ENCODE data around the gene SHF. TPM values are rescaled to one million over a fixed set of nuclear protein-coding genes. Genes with fewer than 3 reads are reported as not detected.
A peak's percentile ranks its signal among the peaks of the same experiment; 100 is the strongest.

SHF gene
- polyA plus RNA-seq, 1 donor, result 7.9 TPM

DNA sequence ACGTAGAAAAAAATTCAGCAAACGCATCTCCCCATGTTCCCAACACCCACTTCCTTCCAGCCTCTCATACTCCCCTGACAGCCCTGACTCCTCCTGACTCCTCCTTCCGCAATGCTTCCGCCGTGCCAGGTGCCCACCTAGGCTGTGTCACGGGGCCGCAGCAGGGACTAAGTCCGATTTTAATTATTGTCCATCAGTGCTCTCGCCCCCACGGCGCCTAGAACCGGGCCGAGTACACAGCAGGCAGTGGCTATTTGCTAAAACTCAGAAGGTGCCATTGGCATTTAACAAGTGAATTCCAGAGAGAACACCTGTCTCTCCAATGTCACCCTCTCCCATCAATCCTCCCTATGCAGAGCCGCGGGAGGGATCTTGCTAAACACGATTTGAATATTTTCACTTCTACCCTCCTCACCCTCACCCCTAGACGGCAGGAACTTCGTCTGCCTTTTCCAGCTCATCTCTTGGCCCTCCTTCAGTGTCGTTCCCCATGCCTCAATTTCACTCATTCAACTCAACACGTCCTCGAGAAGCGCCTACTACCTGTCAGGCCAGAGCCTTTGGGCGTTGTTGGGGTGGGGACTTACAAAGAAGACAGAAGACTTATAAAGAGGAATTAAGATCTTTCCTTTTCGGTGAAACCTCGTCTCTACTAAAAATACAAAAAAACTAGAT, 11.5 kb upstream of the SHF start:
- peak; percentile 66 for DNase-seq

DNA sequence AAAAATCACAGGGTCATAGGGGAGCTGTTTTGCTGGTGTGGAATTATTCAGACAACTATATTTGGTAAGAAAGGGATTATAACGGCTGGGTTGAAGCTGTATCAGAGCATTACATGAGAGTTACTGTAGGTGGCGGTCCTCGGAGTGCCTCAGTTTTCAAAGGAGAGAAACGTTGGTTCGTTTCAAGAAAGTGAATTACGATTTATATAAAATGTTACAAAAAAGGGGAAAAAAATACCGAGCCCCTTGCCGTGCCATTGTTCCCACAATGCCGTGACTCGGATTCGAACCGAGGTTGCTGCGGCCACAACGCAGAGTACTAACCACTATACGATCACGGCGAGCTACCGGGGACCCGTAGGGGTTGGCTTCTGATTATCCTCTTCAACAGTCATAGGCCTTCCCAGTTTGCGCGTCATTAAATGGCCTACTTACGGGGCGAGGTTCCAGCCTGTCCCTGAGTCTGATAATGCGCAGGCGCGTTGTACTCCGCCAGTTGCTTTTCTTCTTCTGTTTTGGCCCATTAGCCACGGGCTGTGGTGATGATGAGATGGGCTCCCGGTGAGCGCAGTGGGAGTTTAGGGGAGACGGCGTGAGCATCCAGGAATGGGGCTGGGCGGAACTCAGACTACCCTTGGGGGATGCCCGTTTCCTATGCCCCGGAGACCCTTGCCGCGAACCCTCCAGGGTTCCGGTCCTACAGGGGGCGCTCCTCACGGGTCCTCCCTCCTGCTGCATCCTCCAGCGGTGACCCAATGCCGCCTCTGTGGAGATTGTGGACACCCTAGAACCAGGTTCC, 10.8 kb upstream of the SHF start:
- DNase-seq, result peak; percentile 98

DNA sequence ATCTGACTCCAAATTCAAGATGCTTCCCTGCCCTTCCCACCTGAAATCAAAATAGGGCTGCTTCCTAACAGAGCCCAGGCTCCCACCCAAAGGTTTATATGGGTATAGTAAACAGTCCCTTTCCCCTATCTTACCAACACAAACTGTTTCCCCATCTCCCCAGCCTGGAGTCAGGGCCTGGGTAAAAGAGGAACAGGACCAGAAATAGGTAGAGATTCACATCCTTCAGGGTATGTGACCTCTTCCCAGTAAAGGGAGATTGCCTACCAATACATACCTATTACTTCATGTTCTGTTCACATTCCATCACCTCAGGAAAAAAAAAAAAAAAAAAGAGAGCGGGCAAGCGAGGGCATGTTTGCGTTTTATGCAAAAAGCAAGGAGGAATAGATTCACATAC, 9.7 kb upstream of the SHF start:
- no peak for DNase-seq

DNA sequence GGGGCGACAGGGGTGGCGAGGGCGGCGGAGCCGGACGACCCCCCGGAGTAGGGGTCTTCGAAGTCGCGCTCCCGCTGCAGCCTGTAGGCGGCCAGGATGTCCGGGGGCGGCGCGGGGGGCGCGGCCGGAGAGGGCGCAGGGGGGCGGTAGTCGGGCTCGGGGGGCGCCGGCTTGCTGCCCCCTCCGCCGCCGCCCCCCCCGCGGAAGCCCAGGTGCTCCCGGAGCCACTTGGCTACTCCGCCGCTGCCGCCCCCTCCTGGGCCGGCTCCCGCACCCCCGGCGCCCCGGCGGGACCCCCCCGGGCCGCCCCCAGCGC, 230 bp downstream of the SHF start:
- no peak for DNase-seq

DNA sequence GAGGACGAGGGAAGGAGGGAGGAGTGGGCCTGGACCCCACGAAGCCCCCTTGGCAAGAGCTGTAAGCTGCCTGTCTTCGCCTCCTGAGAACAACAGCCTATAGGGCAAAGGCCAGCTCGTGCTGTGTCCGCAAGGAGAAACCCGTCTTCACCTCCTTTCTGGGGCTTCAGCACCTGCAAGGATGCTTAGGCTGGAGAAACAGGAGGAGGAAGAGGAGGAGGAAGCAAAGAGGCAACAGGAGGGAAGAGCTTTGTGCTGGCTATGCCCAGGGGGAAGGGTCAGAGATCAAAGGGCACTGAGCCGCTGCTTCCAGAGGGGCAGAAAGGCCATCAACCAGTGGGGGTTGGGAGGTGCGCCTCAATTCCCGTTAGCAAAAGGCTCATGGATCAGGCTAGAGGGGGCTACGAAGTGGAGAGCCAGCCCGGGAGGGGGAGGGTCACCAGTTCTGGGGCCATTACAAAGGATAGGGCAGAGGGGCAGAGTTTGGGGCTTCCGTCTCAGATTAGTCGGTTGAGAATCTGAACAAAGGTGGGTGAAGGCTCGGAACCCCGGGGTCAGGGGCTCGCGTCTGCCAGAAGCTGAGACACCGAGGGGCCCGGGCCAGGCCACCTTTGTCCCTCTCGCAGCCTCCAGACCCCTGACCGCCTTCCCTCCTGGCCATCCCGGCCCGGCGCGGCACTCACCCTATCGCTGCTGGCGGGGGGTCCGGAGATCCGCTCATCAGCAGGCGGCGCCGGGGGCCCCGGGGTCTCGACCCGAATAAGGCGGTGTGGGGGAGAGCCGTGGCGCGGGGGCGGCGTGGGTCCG, 792 bp downstream of the SHF start:
- no peak for DNase-seq

DNA sequence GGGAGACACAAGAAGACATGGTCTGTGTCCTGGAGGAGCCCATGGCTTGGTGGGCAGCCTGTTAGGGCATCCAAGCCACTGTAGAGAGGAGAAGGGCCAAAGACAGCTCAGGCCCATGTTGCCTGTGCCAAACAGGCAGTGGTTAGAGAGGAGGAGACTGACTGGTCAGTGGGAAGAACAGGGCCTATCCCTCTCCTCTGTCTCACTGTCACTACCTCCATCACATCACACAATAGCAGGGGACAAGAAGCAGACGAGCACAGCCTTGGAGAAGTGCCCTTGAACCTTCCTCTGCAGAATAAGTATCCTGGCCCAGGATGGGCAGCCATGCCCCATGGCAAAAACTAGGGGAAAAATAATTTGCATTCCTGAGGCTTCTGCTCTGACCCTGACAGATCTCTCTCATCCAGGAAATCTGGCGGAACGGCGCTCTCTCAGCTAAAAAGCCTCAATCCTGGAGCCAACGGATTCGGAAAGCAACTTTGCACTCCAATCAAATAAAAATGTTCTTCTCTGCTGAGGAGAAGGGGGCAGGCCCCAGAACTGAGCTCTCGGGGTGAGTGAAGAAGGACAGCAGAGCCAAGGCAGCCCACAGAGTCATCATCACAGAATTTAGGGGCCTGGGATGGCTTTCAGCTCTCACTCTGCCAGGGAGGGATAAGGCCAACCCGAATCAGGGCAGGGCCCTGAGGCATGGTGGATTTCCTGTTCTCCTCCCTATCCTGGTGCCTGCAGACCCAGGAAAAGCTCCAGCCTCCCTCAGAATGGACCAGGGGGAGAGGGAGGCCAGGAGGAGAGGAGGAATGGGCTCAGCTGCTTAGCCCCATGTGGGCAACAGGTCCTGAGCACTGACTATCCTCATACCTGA, 1.6 kb downstream of the SHF start:
- no peak for DNase-seq

DNA sequence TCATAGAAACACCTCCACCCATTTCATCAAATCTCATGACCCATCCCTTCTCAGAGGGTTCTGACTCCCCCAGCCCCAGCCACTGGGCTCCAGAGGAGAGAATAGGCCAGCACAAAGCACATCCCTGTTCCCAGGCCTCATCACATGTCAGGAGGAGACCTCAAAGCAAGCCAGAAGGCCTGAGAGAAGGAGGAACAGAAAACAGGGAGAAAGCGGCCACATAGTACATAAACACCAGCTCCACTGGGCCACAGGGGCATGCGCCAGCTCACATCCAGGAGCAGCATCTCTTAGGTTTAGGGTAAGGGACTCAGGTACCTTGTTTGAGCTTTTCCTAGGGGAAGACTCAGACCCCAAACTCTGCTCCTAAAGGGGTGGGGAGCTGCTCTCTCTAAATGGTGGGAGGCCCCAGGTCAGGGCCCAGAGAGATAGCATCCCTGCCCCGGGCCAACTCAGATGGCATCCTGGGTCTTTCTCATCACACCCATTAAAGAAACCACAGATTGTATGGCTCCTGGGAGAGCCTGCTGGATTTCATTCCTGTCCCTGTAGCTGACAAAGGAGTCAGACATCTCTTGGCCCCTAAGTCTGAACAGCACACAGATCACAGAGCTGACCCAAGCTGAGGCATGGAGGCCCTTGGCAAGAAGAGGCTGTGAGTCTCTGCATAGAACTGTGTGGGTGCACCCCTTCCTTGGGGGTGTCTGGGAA, 2.5 kb downstream of the SHF start:
- DNase-seq, result no peak

DNA sequence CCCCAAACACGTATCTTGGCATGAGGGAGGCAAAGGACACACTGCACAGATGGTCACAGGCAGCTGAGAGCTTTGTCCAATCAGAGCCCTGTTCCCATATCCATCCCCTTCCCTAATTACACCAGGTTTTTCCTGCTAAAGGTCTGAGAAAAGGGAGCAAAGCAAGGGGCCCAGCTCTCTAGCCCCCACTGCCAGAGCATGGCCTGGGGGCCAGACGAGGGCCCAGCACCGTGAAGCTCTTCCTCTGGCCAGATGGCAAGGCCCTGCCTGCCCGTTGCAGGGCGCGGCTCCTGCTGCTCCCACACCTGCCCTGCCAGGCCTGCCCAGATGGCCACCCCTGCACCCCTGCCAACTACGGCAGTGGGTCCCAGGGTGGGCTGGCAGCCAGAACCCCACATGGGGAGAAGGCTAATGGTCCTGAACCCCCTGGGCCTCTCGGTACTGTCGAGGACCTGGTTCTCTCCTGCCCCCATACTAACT, 3.2 kb downstream of the SHF start:
- no peak for DNase-seq

DNA sequence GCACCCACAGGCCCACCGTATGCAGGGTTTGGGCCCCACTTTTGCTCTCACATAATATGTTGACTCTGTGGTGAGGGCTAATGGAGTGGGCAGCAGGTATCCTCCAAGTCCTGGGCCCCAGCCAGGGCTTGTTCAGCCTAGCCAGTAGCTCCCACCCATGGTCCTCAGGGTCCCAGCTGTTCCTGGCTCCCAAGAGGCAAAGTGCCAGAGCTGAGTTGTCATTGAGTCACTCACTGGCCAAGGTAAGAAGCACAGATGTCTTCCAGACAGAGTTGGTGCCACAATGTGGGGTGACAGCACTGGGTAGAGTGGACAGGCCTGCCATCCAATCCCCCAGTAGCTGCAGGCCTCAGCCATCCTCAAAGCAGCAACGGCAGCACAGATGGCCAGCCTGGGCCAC, 4.3 kb downstream of the SHF start:
- DNase-seq, result no peak

DNA sequence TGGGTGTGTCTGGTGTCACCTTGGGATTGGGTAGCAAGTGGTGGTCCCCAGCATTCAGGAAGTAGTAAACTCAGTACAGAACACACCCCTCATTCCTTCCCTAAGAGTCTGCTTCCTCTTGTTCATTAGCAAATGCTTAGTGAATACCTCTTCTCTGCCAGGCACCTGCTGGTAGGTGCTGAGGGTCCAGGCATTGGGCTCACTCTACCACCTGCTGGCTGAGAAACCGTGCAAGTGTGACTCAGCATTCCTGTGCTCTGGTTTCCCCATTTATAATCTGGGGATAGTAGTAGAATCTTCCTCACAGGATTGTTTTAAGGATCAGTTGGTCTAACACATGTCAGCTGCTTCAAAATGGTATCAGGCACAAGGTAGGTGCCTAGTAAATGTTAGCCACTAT, 4.8 kb downstream of the SHF start:
- DNase-seq, result no peak

DNA sequence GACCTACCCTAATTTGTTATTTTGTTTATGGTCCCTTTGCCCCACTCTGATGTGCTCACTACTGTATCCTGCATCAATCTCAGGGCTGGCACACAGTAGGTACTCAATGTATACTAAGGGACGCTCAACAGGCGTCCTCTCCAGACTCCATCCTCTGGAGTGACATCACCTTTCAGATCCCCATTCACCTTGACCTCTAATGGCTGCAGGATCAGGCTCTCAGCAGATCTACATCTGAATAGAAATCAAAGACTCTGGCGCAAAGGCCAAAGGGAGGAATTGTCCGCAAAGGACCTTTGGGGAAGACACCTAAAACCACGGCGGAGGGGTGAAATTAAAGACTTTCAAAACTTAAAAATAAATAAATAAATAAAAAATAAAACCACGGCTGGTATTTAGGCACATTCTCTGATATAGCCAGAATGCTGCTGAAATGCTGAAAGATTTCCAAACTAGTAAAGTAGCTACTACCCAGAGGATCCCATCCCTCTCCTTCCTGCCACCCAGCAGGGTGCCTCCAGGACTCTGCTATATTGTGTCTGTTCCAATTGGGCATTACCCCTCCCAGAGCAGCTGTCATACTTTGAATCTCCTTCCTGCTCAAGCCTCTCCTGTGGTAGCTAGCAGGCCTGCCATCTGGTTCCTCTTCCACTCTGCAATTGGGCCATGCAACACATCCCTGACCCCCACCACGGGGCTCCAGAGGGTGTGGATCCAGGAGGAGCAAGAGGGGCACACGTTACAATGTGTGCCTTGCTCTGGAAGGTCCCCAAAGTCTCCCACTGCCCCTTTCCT, 6.1 kb downstream of the SHF start:
- no peak for DNase-seq

DNA sequence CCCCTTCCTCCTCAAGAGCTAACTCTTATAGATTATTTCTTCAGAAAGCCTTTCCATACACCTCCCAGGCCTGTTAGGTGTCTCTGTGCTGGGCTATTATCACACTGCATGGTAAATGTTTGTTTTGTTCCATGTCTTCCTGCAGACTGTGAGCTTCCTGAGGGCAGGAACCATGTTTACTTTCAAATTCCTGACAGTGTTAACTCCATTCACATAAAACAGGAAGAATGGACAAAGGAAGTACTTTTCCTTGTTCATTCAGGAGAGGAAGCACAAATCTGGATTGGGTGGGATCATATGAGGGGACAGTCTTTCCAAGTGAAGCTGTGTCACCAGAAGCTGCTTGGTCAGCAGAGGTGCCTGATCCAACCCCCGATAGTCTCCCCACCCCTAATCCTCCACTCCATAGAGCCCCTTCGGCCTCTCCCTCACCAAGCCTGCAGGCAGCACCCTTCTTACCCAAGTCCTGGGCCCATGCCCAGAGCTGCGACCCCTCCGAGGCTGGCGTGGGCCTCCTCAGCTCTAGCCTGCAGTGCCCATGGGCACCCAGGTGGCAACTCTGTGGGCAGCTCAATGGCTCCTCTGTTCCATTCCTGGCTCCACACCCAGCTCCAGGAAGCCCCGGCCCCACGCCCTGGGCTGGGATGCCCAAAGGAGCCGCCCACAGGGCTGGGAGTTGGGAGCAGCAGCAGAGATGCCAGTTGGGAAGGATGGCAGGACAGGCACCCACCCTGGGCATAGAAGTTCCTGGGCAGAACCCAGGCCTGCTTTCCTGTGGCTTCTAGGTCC, 6.9 kb downstream of the SHF start:
- no peak for DNase-seq

DNA sequence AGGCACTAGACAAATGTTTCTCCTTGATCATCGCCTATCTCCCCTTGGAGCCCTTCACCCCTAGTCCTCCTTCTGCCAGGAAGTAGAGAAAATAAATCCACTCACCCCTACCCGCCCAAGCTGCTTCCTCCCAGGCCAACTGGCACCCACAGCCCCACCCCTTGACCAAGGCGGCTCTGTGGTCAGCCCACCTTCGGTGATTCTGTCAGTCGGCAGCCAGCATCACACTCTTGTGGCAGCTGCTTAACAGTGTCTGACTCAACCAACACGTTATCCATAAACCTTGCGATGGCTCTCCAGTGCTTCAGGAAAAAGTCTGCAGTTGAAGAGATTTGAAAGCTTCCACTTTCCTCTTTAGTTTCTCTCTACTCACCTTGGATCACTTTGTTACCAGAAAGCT, 7.6 kb downstream of the SHF start:
- DNase-seq, result no peak

DNA sequence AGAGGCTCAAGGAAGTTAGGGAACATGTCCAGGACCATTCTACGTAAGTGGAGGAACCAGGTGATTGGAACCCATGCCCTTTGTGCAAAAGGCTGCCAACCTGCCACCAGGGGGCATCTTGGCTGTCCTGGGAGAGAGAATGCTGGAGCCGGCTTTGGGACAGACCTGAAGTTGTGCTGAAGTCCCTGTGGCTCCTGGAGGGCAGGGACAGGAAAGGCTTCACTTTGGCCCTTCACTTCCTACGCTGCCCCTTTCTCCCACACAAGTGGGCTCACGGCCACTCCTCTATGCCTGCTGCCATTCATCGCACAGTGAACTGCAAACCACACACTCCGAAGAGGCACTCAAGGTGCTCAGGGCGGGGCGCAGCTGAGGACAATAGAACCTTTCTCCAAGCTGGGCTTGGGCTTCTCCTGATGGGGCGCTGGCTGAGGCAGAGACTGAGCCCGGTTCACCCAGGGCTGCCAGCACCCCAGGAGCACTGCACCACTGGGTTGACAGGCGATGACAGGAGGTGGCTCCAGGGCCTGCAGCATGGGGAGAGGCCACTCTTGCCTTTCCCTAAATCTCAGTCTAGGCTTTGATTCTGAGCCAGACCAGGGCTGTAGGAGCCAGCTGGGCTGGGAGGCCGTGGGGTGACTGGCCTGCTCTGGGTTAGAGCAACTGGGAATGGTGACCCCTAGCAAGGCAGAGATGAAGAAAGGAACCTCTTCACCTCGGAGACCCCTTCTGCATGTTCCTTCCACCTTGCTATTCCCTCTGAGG, 8.4 kb downstream of the SHF start:
- no peak for DNase-seq

DNA sequence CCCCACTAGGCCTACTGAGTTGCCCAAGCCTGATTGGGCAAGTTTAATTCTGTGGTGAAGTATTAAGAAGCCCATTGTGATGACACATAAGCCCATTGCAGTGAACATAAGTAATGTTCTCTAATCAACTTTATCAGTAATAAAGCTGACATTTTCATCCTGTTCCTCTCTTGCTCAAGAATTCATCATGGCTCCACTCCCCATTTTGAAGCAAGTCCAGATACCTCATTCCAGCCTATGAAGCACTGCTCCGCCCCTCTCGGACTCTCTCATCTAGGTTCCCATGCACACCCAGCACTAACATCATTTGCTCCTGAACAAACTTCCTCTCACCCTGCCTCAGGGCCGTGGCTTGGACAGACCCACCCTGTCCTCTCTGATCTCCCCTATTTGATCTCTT, 10.5 kb downstream of the SHF start:
- DNase-seq, result no peak

DNA sequence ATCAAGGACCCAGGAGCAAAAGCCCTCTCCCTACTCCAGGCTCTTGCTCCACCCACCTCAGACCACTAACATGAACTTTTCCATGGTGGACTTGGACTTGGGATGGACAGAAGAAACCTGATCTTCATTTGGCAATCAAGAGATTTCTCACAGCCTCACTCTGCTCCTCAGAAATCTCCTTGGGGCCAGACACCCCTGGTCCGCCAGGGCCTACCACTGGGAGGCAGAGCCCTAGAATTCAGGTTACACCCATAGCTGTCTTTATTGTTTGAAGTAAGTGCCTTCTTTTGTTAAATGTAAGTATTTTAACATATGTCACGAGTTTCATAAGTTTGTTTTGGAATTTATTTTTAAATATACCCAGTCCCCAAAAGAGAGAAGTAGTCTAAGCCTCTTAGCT, 13.2 kb downstream of the SHF start:
- DNase-seq, result no peak

DNA sequence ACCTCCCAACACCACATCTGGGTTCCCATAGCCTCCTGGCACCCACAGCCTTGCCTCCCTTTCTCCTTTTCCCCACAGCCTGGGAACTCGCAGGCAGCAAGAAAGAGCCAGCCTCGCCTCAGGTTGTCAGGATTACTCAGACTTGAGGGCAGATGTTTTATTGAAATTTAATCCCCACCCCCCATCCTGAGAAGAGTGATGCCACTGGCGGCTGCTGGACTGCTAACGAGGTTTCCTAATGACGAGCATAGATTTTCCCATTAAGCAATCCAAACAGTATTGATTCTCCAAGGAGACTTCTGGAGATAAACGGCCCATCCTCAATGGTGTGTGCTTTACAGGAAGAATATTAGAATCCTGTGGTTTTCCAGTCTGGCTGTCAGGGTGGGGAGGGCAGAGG, 13.7 kb downstream of the SHF start:
- no peak for DNase-seq

DNA sequence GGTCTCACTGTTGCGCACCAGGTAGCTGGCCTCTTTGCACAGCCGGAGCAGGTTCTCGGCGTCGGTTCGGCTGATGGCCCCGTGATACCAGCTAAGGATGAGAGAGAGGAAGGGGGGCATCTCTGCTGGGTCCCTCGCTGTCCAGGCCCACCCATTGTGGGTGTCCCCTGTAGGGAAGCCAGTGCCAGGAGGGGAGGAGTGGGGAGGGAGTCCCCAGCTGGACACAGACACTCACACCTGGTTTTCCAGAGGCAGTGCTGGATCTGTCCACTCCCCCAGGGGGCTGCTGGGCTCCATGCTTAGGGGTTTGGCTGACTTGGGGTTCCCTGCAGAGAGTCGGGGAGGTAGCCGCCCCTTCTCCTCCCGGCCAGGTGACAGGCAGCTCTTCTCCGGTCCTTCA, 15.9 kb downstream of the SHF start:
- no peak for DNase-seq

Data from hindlimb muscle (tissue), 1 donor.